Measurements from ENCODE around the gene SQSTM1. TPM values are rescaled to one million over a fixed set of nuclear protein-coding genes. Genes with fewer than 3 reads are reported as not detected.
"Not testable (repeated sequence)": the region's sequence is repeated elsewhere in the genome, so short reads cannot be mapped to it uniquely, and the experiment has no call there.

The SQSTM1 gene
- total RNA-seq, 1 experiment from 2014 or later: 612 TPM

DNA sequence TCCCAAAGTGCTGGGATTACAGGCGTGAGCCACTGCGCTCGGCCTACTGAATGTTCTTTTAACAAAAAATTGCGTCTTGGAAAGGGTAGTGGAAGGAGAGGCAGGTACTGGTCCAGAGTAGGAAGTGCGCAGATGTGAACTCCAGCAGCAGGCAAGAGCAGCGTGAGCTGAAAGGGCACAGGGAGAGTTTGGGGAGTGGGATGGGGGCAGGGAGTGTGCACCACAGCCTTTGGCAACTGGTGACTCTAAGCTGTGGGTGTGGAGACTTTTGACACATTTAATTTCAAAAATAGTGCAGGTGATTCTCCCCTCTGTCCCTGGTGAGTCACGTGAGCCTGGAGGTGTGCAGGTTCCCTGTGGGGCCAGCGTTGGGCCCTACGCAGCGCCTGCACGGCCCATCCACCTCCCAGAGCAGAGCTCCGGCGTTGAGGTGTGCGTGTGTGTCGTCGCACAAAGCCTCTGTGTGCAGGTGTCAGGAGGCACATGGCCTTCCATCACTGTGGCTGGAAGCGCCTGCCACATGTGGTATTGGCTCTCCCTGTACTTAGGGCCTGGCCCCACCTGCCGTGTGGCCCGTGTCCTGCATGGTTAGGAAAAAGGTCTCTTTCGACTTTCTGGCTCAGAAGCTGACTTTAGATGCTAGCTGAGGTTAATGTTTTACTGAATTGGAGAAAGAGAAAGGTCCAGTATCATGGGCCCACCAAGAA is 11.5 kb downstream of the SQSTM1 start:
- no peaks in the 10 kb centered on the region for H3K9me3 Mint-ChIP-seq (ENCODE audit: unreplicated experiment)
- TF ChIP-seq, protein P1, sequence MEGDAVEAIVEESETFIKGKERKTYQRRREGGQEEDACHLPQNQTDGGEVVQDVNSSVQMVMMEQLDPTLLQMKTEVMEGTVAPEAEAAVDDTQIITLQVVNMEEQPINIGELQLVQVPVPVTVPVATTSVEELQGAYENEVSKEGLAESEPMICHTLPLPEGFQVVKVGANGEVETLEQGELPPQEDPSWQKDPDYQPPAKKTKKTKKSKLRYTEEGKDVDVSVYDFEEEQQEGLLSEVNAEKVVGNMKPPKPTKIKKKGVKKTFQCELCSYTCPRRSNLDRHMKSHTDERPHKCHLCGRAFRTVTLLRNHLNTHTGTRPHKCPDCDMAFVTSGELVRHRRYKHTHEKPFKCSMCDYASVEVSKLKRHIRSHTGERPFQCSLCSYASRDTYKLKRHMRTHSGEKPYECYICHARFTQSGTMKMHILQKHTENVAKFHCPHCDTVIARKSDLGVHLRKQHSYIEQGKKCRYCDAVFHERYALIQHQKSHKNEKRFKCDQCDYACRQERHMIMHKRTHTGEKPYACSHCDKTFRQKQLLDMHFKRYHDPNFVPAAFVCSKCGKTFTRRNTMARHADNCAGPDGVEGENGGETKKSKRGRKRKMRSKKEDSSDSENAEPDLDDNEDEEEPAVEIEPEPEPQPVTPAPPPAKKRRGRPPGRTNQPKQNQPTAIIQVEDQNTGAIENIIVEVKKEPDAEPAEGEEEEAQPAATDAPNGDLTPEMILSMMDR (IDR thresholded peaks at IDR 0.05; ENCODE audit: unreplicated experiment): no peak
- no peaks in the 10 kb centered on the region for H3K27me3 Mint-ChIP-seq (ENCODE audit: insufficient read depth, unreplicated experiment)
- peaks cover 99% of the 10 kb centered on the region for H3K36me3 Mint-ChIP-seq (ENCODE audit: insufficient read depth, unreplicated experiment)
- peaks cover 9% of the 10 kb centered on the region for H3K4me1 Mint-ChIP-seq (ENCODE audit: insufficient read depth, unreplicated experiment)
- intact Hi-C loops (cut with micrococcal nuclease): no loop called here
- DNase-seq (ENCODE audit: unreplicated experiment): no peak
- BruUV-seq (replicated peaks): no TSS peak
- no peak overlapping the region for H3K4me3 Mint-ChIP-seq (ENCODE audit: unreplicated experiment)
- no peak overlapping the region for H3K27ac Mint-ChIP-seq (ENCODE audit: low read depth, unreplicated experiment)
- ChIA-PET POLR2A (interaction anchor here (0.6 to 3.8 kb wide), 5 partner anchors 10 to 12 kb away, joined by 3 to 14 read pairs (median 8); partner anchors contain the start of gene SQSTM1), CTCF (interaction anchor here (0.7 to 2.5 kb wide), 3 partner anchors 9 to 128 kb away, joined by 3 to 9 read pairs (median 4); no protein-coding TSS in a partner anchor)

DNA sequence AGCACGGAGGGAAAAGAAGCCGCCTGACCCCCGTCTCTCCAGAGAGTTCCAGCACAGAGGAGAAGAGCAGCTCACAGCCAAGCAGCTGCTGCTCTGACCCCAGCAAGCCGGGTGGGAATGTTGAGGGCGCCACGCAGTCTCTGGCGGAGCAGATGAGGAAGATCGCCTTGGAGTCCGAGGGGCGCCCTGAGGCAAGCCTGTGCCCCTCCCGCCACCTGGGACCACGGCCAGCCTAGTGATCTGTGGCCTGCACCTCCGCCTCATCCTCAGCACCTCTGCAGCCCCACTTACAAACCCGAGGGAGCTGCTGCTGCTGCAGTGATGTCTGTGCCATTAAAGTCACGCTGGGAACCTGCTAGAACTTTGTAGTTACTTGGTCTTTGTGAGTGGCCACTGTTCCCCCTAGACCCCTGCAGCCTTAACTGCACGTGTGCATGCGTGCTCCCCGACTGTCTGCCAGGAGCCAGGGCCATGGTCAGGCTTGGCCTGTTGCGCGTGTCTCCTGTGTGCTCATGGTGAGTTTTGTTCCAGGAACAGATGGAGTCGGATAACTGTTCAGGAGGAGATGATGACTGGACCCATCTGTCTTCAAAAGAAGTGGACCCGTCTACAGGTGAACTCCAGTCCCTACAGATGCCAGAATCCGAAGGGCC is 12.5 kb downstream of the SQSTM1 start:
- TF ChIP-seq, protein P1 (IDR thresholded peaks at IDR 0.05; ENCODE audit: unreplicated experiment): no peak
- Mint-ChIP-seq H3K27ac (ENCODE audit: low read depth, unreplicated experiment) (no peak overlapping the region), H3K36me3 (ENCODE audit: insufficient read depth, unreplicated experiment) (peaks cover 99% of the 10 kb centered on the region), H3K4me3 (ENCODE audit: unreplicated experiment) (no peak overlapping the region), H3K4me1 (ENCODE audit: insufficient read depth, unreplicated experiment) (peaks cover 9% of the 10 kb centered on the region), H3K9me3 (ENCODE audit: unreplicated experiment) (no peaks in the 10 kb centered on the region), H3K27me3 (ENCODE audit: insufficient read depth, unreplicated experiment) (no peaks in the 10 kb centered on the region)
- ChIA-PET CTCF (interaction anchor here (0.7 to 2.5 kb wide), 3 partner anchors 10 to 129 kb away, joined by 3 to 9 read pairs (median 4); no protein-coding TSS in a partner anchor), POLR2A (interaction anchor here (0.5 to 1.7 kb wide), 7 partner anchors 9 to 130 kb away, joined by 3 to 8 read pairs (median 3); partner anchors contain the start of gene SQSTM1)
- intact Hi-C loops (cut with micrococcal nuclease): no loop called here
- no peak for DNase-seq (ENCODE audit: unreplicated experiment)
- no TSS peak for BruUV-seq (replicated peaks)

DNA sequence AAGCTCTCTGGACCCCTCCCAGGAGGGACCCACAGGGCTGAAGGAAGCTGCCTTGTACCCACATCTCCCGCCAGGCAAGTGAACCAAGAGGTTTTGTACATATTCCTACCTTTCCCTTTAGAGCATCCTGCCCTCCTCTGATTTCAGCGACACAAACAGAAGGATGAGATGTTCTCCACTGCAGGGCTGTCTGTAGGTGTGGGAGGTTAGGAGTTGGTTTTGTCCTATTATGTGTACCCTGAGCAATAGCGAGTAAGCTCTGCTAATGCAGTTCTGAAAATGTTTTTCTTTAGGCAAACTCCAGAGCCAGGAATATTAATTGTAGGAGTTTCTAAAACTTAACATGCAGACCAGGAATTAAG is 13.0 kb downstream of the SQSTM1 start:
- Mint-ChIP-seq H3K36me3 (ENCODE audit: insufficient read depth, unreplicated experiment) (peaks cover 99% of the 10 kb centered on the region), H3K4me3 (ENCODE audit: unreplicated experiment) (no peak overlapping the region), H3K27me3 (ENCODE audit: insufficient read depth, unreplicated experiment) (no peaks in the 10 kb centered on the region), H3K9me3 (ENCODE audit: unreplicated experiment) (no peaks in the 10 kb centered on the region), H3K27ac (ENCODE audit: low read depth, unreplicated experiment) (no peak overlapping the region), H3K4me1 (ENCODE audit: insufficient read depth, unreplicated experiment) (peaks cover 9% of the 10 kb centered on the region)
- no TSS peak for BruUV-seq (replicated peaks)
- ChIA-PET POLR2A (interaction anchor here (0.9 to 1.7 kb wide), 5 partner anchors 12 to 101 kb away, joined by 3 to 8 read pairs (median 3); partner anchors contain the start of gene SQSTM1), CTCF (interaction anchor here (0.6 to 2.5 kb wide), 2 partner anchors 11 to 28 kb away, joined by 3 to 9 read pairs; no protein-coding TSS in a partner anchor)
- TF ChIP-seq, protein P1 (IDR thresholded peaks at IDR 0.05; ENCODE audit: unreplicated experiment): no peak
- DNase-seq (ENCODE audit: unreplicated experiment): no peak
- intact Hi-C loops (cut with micrococcal nuclease): no loop called here

DNA sequence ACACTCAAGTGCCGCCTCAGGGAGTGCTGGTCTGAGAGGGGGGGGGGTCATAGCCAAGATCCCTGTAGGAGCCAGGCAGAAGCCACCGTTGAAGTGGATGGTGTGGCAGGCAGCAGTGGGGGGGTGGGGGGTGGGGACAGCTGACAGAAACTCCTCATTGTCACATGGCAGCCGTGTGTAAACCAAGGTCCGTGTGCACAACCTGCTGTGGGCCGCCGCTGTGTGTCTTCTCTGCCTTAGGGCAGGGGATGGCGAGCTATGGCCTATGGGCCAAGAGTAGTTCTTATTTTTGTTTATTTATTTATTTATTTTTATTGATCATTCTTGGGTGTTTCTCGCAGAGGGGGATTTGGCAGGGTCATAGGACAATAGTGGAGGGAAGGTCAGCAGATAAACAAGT is 13.4 kb downstream of the SQSTM1 start:
- no peak overlapping the region for H3K27ac Mint-ChIP-seq (ENCODE audit: low read depth, unreplicated experiment)
- CTCF ChIA-PET: interaction anchor here (0.6 kb wide), 1 partner anchor 29 kb away, joined by 3 read pairs; no protein-coding TSS in a partner anchor
- peaks cover 4% of the 10 kb centered on the region for H3K4me1 Mint-ChIP-seq (ENCODE audit: insufficient read depth, unreplicated experiment)
- BruUV-seq (replicated peaks): no TSS peak
- H3K4me3 Mint-ChIP-seq (ENCODE audit: unreplicated experiment): no peak overlapping the region
- POLR2A ChIA-PET: interaction anchor here (1.4 kb wide), 1 partner anchor 14 kb away, joined by 5 read pairs; the partner anchor contains the start of gene SQSTM1
- TF ChIP-seq, protein P1 (IDR thresholded peaks at IDR 0.05; ENCODE audit: unreplicated experiment): no peak
- DNase-seq (ENCODE audit: unreplicated experiment): no peak
- H3K36me3 Mint-ChIP-seq (ENCODE audit: insufficient read depth, unreplicated experiment): peaks cover 99% of the 10 kb centered on the region
- no peaks in the 10 kb centered on the region for H3K9me3 Mint-ChIP-seq (ENCODE audit: unreplicated experiment)
- intact Hi-C loops (cut with micrococcal nuclease): no loop called here
- no peaks in the 10 kb centered on the region for H3K27me3 Mint-ChIP-seq (ENCODE audit: insufficient read depth, unreplicated experiment)

DNA sequence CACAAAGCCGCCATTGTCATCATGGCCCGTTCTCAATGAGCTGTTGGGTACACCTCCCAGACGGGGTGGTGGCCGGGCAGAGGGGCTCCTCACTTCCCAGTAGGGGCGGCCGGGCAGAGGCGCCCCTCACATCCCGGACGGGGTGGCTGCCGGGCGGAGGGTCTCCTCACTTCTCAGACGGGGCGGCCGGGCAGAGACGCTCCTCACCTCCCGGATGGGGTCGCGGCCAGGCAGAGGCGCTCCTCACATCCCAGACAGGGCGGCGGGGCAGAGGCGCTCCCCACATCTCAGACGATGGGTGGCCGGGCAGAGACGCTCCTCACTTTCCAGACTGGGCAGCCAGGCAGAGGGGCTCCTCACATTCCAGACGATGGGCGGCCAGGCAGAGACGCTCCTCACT is 14.2 kb downstream of the SQSTM1 start:
- DNase-seq (ENCODE audit: unreplicated experiment); H3K9me3 Mint-ChIP-seq (ENCODE audit: unreplicated experiment); H3K4me1 Mint-ChIP-seq (ENCODE audit: insufficient read depth, unreplicated experiment); H3K27ac Mint-ChIP-seq (ENCODE audit: low read depth, unreplicated experiment); CTCF ChIA-PET; BruUV-seq (replicated peaks); H3K27me3 Mint-ChIP-seq (ENCODE audit: insufficient read depth, unreplicated experiment); H3K4me3 Mint-ChIP-seq (ENCODE audit: unreplicated experiment); intact Hi-C loops (cut with micrococcal nuclease): not testable (repeated sequence)
- POLR2A ChIA-PET: interaction anchor here (0.7 kb wide), 1 partner anchor 225 kb away, joined by 3 read pairs; no protein-coding TSS in a partner anchor
- H3K36me3 Mint-ChIP-seq (ENCODE audit: insufficient read depth, unreplicated experiment): peaks cover 99% of the 10 kb centered on the region

Measured in MCF 10A (cell line).